Spleen (tissue), 11 donors: ENCODE measurements around the gene RPS27L. TPM values are rescaled to one million over a fixed set of nuclear protein-coding genes. Genes with fewer than 3 reads are reported as not detected.

Experiments
- DNase-seq: peaks from one replicate; pipeline ENCODE4 v3.0.0-alpha.2; 2020
- H3K27ac ChIP-seq, 8 donors: fragments of 200-600 bp; sonication (generic) in 7 of 8; 1 replicate in 4 of 8; 2 replicates in 4 of 8; pipeline versions ENCODE4 v1.5.0 to v1.8.0; 2016 to 2021; ENCODE audit warnings: inconsistent platforms in 4 of 8, mild to moderate bottlenecking in 4 of 8, moderate library complexity in 1 of 8
- H3K27me3 ChIP-seq, 7 donors: fragments of 200-600 bp; sonication (generic) in 6 of 7; replicated peaks in 1 of 7; 1 replicate in 4 of 7; 2 replicates in 3 of 7; pipeline versions ENCODE4 v1.5.0 to v1.8.0; 2016 to 2021; ENCODE audit warnings: inconsistent platforms in 3 of 7, mild to moderate bottlenecking in 1 of 7
- H3K36me3 ChIP-seq, 6 donors: fragments of 200-600 bp; sonication (generic) in 5 of 6; 1 replicate in 4 of 6; 2 replicates in 2 of 6; pipeline versions ENCODE4 v1.5.0 to v1.8.0; 2016 to 2021; ENCODE audit warnings: inconsistent platforms in 2 of 6
- H3K4me1 ChIP-seq, 6 donors: fragments of 200-600 bp; sonication (generic) in 5 of 6; 1 replicate in 3 of 6; 2 replicates in 3 of 6; pipeline versions ENCODE4 v1.5.0 to v1.8.0; 2016 to 2021; ENCODE audit warnings: inconsistent platforms in 3 of 6
- H3K4me3 ChIP-seq, 8 donors: fragments of 200-600 bp; sonication (generic) in 7 of 8; 1 replicate in 4 of 8; 2 replicates in 4 of 8; pipeline versions ENCODE4 v1.5.0 to v1.8.0; 2016 to 2021; ENCODE audit warnings: inconsistent platforms in 4 of 8, mild to moderate bottlenecking in 4 of 8, moderate library complexity in 2 of 8
- H3K9me3 ChIP-seq, 8 donors: fragments of 200-600 bp; sonication (generic) in 7 of 8; 1 replicate in 4 of 8; 2 replicates in 4 of 8; pipeline versions ENCODE4 v1.5.0 to v1.8.0; 2016 to 2021; ENCODE audit warnings: inconsistent platforms in 4 of 8
- POLR2A ChIP-seq, 3 donors: fragments of 450-650 bp; IDR thresholded peaks; one replicate each; pipeline ENCODE4 v1.5.1; 2017; ENCODE audit warnings: antibody characterized with exemption in 3 of 3, mild to moderate bottlenecking in 1 of 3
- POLR2AphosphoS5 ChIP-seq, 3 donors: sonication (generic); formaldehyde crosslinking; IDR thresholded peaks; one replicate each; pipeline ENCODE4 v1.5.1; 2017; ENCODE audit warnings: antibody characterized with exemption in 3 of 3
- WGBS, 5 donors: extraction: QIAGEN DNeasy Blood & Tissue Kit in 3 of 5; methylation state at CpG; one replicate each; pipeline versions ENCODE4 v1.1.5 to v1.1.7; 2013 to 2018; 5-methylcytosine and 5-hydroxymethylcytosine counted together
- intact Hi-C: fragments of 100-400 bp; cut with DNase I; formaldehyde crosslinking; loops from one replicate; pipeline ENCODE4 v1.15.0; 2023; ENCODE audit warnings: low total_unique reads
- polyA plus RNA-seq, 3 donors: library from polyadenylated mRNA; stranded (reverse); fragments of 200-250 nt; gene quantifications; one replicate each; pipeline ENCODE4 v1.2.1, GENCODE V29; 2013
- total RNA-seq, 7 donors: library from RNA; depleted of rRNA in 3 of 7; stranded (reverse); fragments of >200 nt in 3 of 7; fragmentation: NEBNext Ultra II Directional in 4 of 7; extraction: Animal tissue kit (Norgen Biotek cat#: 25700) in 4 of 7; gene quantifications; one replicate each; pipeline versions ENCODE4 v1.1.0 to v1.2.1, GENCODE V29; 2016 to 2021
- TF ChIP-seq, protein P1 (sequence below), 11 experiments: fragments of 200-600 bp in 7 of 11; fragments of 450-650 bp in 4 of 11; sonication (generic) in 4 of 11; IDR thresholded peaks in 8 of 11; conservative IDR thresholded peaks in 3 of 11; 1 replicate in 7 of 11; 2 replicates in 4 of 11; pipeline versions ENCODE4 v1.4.0 to v1.8.0; 2016 to 2021; ENCODE audit warnings: antibody characterized with exemption in 11 of 11, inconsistent platforms in 4 of 11, mild to moderate bottlenecking in 1 of 11
- donor health status: healthy with polysubstance abuse.
- donor health status: DM: no; HTN: no; CAD: no; lungs with moderate emphysema.
- donor health status: DM: no; HTN: no; CAD: no.
- donor health status: Bipolar disorder and iron deficiency.
- donor health status: healthy.
- donor health status: DM: no; HTN: no; CAD: no.
- donor health status: DM: yes; HTN: yes; CAD: no.

RPS27L gene
- total and polyA plus RNA-seq, 10 donors: 42.1 to 139 (median 83.0) TPM

- intact Hi-C loops: loop anchor here (10.0 kb wide), 1 partner anchor 94 kb away; the partner anchor contains the start of gene APH1B
- TF ChIP-seq POLR2A (IDR thresholded peaks at IDR 0.05) (no peak), POLR2AphosphoS5 (IDR thresholded peaks at IDR 0.05) (no peak)
Measured at GRCh38 chr15:63180746-63181145, 23.5 kb upstream of the RPS27L start.

DNA sequence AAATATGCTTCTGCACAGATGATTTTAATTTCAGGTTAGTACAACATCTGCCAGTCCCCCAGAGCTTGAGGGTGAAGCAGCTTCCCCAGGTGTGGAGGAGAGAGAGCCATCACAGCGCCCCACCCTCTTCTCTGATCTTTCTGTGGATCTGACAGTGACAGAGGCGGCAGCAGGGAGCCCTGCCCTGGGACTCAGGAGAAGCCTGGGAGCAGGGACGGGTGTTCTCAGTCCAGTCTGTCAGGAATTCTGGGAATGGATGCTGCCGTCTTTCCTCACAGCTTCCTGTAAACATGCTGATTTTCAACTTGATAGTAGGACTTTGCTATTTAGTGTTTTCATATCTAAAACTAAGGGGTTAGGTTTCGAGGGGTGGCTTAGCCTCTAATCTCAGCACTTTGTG, 20.8 kb upstream of the RPS27L start:
- H3K27ac ChIP-seq: no peak overlapping the region
- 69 to 81% (median 76%) methylated on average over 5 of the region's 5 CpGs for WGBS, 5 donors
- H3K9me3 ChIP-seq: no peaks in the 10 kb centered on the region
- intact Hi-C loops: no loop called here
- no peak for DNase-seq
- TF ChIP-seq, protein P1, sequence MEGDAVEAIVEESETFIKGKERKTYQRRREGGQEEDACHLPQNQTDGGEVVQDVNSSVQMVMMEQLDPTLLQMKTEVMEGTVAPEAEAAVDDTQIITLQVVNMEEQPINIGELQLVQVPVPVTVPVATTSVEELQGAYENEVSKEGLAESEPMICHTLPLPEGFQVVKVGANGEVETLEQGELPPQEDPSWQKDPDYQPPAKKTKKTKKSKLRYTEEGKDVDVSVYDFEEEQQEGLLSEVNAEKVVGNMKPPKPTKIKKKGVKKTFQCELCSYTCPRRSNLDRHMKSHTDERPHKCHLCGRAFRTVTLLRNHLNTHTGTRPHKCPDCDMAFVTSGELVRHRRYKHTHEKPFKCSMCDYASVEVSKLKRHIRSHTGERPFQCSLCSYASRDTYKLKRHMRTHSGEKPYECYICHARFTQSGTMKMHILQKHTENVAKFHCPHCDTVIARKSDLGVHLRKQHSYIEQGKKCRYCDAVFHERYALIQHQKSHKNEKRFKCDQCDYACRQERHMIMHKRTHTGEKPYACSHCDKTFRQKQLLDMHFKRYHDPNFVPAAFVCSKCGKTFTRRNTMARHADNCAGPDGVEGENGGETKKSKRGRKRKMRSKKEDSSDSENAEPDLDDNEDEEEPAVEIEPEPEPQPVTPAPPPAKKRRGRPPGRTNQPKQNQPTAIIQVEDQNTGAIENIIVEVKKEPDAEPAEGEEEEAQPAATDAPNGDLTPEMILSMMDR (IDR thresholded peaks at IDR 0.05 in 8 of 11, conservative IDR thresholded peaks at IDR 0.05 in 3 of 11): no peak
- TF ChIP-seq POLR2AphosphoS5 (IDR thresholded peaks at IDR 0.05) (no peak), POLR2A (IDR thresholded peaks at IDR 0.05) (no peak)
- no peaks in the 10 kb centered on the region for H3K36me3 ChIP-seq
- no peaks in the 10 kb centered on the region for H3K4me1 ChIP-seq
- no peaks in the 10 kb centered on the region for H3K27me3 ChIP-seq
- H3K4me3 ChIP-seq: no peak overlapping the region

More at GRCh38 chr15:63180746-63181145, 23.5 kb upstream of the RPS27L start:
- Histone ChIP-seq H3K36me3 (no peaks in the 10 kb centered on the region), H3K27ac (no peak overlapping the region), H3K4me3 (no peak overlapping the region), H3K4me1 (no peaks in the 10 kb centered on the region), H3K9me3 (no peaks in the 10 kb centered on the region), H3K27me3 (no peaks in the 10 kb centered on the region)
- WGBS, 5 donors: 96 to 100% (median 98%) methylated on average over 2 of the region's 2 CpGs
- DNase-seq: no peak

GRCh38 chr15:63176302-63176701, 19.0 kb upstream of the RPS27L start:
- DNase-seq: no peak
- Histone ChIP-seq H3K4me3 (no peak overlapping the region), H3K27me3 (no peaks in the 10 kb centered on the region), H3K36me3 (no peaks in the 10 kb centered on the region), H3K27ac (no peak overlapping the region), H3K9me3 (no peaks in the 10 kb centered on the region), H3K4me1 (no peaks in the 10 kb centered on the region)
- WGBS, 5 donors: 93 to 100% (median 97%) methylated on average over 3 of the region's 3 CpGs
- intact Hi-C loops: no loop called here
- TF ChIP-seq, protein P1 (IDR thresholded peaks at IDR 0.05 in 8 of 11, conservative IDR thresholded peaks at IDR 0.05 in 3 of 11): no peak
- TF ChIP-seq POLR2AphosphoS5 (IDR thresholded peaks at IDR 0.05) (no peak), POLR2A (IDR thresholded peaks at IDR 0.05) (no peak)

DNA sequence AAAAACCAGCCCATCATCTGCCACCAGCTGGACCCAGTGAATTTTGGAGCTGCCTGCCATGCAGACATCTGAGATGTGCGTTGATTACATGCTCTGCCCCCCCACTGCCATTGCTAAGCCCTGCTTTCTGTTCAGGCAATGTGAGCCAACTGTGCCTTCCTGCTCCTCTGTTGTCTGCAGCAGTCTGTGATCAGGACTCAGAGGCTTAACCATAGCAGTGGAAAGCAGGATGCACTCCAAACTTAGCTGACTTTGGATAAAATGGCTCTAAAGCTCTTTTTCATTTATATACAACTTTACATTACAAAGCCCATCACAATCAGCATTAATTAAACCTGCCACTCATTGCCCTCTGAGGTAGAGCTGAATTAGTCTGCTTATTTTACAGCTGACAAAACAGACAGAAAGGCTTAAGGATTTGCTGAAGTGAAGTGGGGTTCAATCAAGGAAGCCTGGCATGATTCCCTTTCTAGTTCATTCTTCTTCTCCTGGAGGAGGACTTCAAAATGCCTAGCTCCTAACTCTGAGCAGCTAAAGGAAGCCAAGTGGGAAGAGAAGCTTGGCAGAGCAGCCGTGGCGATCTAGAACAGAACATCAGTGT, 15.7 kb upstream of the RPS27L start:
- Histone ChIP-seq H3K4me1 (no peaks in the 10 kb centered on the region), H3K27me3 (no peaks in the 10 kb centered on the region), H3K9me3 (no peaks in the 10 kb centered on the region), H3K36me3 (no peaks in the 10 kb centered on the region), H3K4me3 (no peak overlapping the region), H3K27ac (no peak overlapping the region)
- intact Hi-C loops: no loop called here
- TF ChIP-seq, protein P1 (IDR thresholded peaks at IDR 0.05 in 8 of 11, conservative IDR thresholded peaks at IDR 0.05 in 3 of 11): no peak
- TF ChIP-seq POLR2AphosphoS5 (IDR thresholded peaks at IDR 0.05): no peak
- TF ChIP-seq POLR2A (IDR thresholded peaks at IDR 0.05): no peak
- DNase-seq: no peak
- 83 to 97% (median 91%) methylated on average over 3 of the region's 3 CpGs for WGBS, 5 donors
